Left colon (tissue), 2 donors: ENCODE results near the gene PITPNB. TPM values are rescaled to one million over a fixed set of nuclear protein-coding genes. Genes with fewer than 3 reads are reported as not detected.

Source experiments
- ATAC-seq: fragments of 200-7000 bp; cut with Tn5 transposase; one replicate; pipeline ENCODE4 v1.9.1; 2020; ENCODE audit warnings: mild to moderate bottlenecking, moderate library complexity
- DNase-seq, 2 donors: peaks; one replicate each; pipeline ENCODE4 v3.0.0-alpha.2; 2020
- intact Hi-C, 2 donors: fragments of 100-400 bp; cut with DNase I in 1 of 2; cut with micrococcal nuclease in 1 of 2; formaldehyde crosslinking; loops; one replicate each; pipeline versions ENCODE4 v1.11.2 to v1.14.0; 2022; cut with DNase I, micrococcal nuclease
- total RNA-seq, 2 donors: library from RNA; stranded (reverse); fragmentation: NEBNext Ultra II Directional; extraction: Animal tissue kit (Norgen Biotek cat#: 25700); gene quantifications; one replicate each; pipeline ENCODE4 v1.2.1, GENCODE V29; 2021
- donor health status: DM: no; HTN: no; CAD: no.
- donor health status: DM: yes; HTN: yes; CAD: no.

PITPNB gene
- total RNA-seq, 2 donors from 2014 or later = 44.4 to 46.7 TPM

DNA sequence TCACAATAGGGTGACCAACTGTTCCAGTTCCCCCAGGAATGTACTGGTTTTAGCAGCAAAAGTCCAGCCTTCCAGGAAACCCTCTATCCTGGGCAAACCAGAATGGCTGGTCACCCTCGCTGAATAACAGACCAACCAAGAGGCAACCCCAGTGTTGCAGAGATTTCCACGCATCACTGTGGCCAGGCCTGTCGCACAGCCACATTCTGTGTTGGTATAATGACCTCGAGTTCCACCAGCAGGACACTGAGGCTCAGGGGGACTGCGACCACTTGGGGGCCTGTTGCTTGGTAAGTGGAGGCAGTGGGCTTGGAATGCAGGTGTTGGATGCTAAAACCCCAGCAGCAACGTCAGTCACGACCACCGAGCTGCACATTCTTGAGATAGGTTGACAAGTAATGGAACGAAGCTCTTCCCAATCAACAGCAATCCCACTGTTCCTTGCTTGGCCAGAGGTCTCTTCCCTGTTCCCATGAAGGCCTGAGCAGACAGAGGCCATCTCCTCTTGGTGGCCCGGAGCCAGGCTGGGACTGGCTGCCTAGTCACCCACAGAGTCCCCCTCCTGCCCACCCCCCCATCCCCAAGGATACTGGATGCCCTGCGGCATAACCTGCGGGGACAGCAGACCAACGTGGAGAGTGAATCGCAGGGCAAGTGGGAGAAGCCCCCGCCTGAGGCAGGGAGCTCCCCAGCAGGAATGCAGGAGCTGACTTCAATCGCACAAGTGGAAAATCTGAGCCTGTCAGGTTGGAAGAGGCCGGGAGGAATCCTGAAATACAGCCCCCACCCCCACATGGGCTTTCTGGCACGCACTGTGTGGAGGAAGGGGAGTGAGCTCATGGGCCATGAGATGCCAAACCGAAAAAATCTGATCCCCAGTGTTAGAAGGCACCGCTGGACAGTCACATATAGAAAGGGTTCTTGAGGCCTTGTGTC is 74.1 kb downstream of the PITPNB start:
- ATAC-seq (no peak), DNase-seq (peak in 1 of 2 donors; percentile 17)
- intact Hi-C loops = no loop called here

DNA sequence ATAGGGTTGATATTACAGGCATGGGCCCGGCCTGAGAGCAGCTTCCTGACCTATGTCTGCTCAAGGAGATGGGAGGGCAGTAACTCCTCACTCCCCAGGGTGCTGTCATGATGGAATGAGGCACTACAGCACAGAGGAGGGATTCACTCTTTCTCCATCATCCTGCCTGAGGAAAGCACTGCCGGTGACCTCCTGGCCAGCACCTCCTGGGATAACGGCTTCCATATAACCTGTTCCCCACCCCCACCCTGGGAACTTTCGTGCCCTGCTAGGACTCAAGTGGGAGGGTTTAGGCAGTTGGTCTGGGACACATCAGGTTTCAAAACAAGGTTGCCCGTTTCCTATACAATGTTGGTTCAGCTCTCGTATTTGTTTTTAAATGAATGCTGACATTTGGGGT is 74.8 kb downstream of the PITPNB start:
- DNase-seq (peak in 1 of 2 donors; percentile 4), ATAC-seq (no peak)
- intact Hi-C loops = no loop called here

DNA sequence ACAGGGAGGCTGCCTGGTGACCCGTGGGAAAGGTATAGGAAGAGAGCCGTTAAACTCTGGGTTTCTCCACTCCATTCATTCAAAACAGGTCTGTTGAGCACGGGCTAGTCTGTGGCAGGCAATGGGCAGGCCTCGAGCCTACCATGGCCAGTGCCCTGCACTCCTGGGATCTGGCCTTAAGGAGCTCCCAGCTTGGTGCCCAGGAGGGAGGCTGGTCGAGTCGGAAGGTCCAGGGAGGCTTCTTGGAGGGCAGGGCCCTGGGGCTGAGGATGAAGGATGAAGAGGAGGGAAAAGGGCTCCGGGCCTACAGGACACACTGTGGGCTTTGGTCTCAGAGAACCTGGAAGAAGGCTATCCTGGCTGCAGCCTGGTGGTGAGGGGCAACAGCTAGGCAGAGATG is 75.6 kb downstream of the PITPNB start:
- DNase-seq = peak in 1 of 2 donors; percentile 11
- intact Hi-C loops = no loop called here
- no peak for ATAC-seq

DNA sequence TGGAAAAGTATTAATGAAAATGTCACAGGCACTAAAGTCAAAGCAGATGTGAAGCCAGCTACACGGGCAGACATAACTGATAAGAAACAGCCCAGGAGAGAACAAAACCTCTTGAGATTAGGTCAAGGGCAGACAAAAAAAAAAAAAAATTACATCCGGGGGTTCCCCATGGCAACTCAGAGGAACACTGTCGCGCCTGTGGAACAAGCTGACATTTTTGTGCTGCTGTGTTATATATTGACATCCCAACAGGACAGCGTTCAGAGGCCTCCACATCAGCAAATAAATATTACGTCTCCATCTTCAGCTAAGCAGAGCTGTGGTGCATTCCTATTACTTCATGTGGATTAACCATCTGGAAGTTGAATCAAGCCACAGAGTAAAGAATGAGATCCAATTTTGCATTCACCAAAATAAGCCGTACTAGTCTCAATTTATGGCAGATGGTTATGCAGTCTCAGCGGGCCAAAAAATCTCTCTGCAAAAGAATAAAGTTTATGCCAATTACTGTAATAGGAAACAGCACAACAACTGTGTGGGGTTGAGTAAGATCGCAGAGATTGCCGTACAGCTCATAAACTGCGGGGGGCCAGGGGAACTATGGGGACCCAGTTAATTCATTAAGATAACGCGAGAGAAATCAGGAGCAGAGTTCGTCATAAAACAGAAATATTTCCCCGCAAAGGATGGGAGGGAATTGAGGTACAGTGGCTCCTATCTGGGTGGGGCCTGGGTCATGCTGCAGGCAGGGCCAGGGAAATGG is 76.2 kb downstream of the PITPNB start:
- ATAC-seq (no peak), DNase-seq (peak in 1 of 2 donors; percentile 10)
- intact Hi-C loops = no loop called here

DNA sequence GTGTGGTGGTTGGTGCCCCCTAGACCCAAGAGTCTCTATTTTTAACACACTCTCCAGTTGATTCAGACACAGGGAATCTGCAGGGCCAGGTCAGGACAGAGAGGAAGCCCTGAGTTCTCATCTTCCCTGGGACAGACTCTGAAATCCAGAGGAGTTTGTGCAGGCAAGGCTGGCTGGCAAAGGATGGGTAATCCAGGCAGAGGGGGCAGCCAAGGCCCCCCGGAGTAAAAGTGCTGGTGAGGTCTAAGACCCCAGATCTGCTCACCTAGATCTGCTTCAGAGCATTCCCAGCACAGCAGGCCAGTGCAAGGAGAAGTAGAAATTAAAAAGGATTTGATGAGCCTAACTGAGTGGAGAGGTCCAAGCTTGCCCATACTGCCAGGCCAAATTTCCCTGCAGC is 76.9 kb downstream of the PITPNB start:
- DNase-seq = peak in 1 of 2 donors; percentile 11
- ATAC-seq = no peak
- intact Hi-C loops = no loop called here

DNA sequence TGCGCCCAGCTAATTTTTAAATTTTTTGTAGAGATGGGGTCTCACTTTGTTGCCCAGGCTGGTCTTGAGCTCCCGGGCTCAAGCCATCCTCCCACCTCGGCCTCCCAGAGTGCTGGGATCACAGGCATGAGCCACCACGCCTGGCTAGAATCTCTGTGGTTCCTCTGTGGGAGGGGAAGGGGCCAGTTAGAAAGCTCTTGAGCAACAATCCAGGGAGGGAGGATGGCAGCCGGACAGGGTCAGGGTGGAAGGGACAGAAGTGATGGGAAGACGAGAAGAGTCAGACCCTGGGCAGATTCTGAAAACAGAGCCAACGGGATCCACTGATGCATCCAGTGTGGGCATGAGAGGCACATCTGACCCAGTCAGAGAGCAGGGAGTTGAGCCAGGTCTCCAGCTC is 78.6 kb downstream of the PITPNB start:
- intact Hi-C loops = no loop called here
- DNase-seq (peak in 1 of 2 donors; percentile 16), ATAC-seq (no peak)

DNA sequence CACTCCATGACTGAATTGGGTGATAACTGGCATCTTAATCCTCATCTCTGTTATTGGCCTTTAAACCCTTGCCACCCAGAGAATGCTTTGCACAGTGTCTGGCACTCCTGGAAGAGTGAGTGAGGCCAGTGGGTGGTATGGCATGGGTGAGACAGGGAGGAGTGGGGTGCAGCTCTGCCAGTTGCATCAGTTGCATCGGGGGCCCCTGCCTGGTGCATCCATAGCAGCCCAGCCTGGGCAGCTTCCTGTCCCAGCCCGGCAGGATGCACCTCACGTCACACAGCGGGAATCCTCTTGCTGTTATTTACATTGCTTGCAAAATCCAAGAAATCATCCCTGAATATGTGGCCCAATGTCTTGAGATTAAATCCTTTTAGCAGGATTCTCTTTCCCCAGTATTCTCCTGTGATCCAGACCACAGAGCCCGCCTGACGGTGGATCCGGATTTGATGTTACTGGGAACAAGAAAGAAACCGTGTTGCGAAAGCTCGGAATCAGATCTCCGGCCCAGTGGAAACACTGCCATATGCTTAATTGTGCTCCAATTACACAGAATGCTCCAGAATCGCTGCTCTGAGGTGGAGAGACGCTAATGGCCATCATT is 79.9 kb downstream of the PITPNB start:
- intact Hi-C loops = no loop called here
- no peak for ATAC-seq
- peak in 1 of 2 donors; percentile 5 for DNase-seq

DNA sequence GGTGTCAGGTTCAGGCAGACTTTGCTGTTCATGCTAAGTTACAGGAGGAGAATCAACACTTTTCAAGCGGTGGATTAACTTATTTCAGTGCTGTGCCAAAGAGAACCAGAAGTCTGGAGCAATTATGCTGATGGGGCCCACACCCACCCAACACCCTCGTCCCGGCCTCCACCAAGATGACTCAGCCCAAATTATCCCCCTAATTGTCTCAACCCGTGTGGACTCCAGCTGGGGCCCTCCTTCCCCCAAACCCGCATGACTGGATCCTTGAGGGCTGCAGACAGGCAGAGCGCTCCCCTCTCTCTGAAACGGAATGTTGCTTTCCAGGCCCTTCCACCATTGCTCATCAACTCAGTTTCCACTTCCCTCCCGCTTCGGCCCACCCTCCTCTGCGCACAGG is 82.9 kb downstream of the PITPNB start:
- ATAC-seq = no peak
- intact Hi-C loops = no loop called here
- DNase-seq = peak in 1 of 2 donors; percentile 16

DNA sequence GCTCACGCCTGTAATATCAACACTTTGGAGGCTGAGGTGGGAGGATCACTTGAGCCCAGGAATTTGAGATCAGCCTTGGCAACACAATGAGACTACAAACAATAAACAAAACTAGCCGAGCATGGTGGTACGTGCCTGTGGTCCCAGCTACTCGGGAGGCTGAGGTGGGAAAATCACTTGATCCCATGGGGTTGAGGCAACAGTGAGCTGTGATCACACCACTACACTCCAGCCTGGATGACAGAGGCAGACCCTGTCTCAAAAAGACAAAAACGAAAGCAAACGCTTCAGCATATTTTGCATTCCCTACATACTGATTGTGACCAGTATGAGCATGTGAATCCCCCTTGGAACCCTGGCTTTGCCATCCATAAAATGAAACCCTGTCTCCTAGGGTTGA is 83.6 kb downstream of the PITPNB start:
- DNase-seq = no peak
- no peak for ATAC-seq
- intact Hi-C loops = no loop called here

DNA sequence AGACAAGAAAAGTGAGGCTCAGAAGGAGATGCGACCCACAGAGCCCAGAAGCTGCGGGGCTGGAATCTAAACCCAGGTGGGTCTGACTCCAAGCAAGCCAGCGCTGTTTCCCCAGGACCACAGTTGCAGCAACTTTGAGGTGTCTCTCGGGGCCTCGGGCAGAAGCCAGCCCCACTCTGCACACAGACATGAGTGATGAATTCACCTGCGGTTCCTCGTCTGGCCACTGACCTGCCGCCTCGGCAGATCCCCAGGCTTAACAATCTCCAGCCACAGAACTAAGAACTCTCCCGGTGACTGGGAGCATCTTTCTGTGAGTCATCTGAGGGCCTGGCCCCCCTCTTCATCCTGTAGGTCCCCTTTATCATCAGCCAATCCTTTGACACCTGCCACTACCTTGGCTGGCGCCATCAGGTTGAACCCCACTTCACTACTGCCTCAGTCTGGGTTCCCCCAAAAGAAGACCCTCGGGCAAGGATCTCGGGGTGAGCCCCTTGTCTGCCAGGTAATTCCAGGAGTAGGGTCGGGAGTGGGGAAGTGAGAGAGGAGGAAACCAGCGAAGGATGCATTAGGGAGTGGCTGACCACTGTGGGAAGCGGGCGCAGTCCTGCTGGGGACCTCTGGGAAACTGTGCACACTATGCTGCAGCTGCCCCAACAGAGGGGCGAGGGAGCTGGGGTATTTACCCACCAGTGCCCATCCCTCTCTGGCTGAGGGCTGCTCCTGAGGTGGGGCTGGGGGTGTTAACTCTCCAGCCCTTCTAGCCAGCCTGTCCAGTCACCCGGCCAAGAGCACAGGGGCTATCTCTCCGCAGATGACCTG is 84.5 kb downstream of the PITPNB start:
- intact Hi-C loops = no loop called here
- ATAC-seq = no peak
- no peak for DNase-seq

DNA sequence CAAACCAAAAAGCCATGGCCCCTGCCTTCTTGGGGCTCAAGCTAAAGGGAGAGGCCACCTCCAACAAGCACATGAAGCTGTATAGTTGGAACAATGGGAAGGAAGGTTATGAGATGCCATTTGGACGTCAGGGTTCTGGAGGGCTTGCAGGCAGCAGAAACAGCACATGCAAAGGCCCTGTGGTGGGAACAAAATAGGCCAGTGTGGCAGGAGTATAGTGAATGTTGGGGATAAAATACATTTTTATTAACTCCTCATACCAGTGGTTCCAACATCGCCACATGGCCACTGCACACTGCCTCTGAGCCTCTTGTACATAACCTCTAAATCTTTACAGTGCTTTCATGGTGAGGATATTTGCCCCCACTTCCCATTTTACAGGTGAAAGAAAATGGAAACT is 85.3 kb downstream of the PITPNB start:
- intact Hi-C loops = no loop called here
- DNase-seq (no peak), ATAC-seq (no peak)

DNA sequence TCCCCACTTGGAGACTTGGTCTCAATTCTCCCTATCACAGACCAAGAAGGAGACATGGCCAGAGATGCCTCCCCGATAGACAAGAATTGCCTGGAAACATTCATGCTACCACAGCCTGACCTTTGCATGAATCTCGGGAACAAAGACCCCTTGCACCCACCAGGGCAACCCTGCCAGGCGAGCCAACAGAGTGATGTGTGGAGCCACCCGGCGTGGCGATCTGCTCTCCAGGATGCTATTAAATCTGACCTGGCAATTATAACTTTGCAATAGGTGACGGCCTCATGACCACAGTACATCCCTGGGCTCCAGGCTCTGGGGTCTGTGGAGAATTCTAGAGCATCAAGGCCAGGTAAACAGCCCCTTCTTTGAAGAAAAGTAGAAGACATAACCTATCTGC is 86.5 kb downstream of the PITPNB start:
- DNase-seq (no peak), ATAC-seq (no peak)
- intact Hi-C loops = no loop called here

DNA sequence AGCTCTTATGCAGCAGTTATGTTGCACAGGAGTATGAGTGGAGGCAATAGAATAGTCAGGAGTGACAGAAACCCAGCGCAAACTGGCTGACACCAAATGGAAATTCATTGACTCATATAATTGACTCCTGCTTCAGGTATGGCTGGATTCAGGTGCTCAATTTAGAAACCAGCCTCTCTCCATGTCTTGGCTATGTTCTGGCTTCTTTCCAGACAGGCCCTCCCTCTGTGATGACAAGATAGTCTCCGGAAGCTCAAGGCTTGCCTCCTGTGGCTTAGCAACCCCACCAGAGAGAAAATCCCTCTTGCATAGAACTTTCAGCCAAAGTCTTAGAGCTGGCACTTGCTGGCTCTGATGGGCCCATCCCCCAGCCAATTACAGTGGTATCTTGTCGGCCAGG is 89.4 kb downstream of the PITPNB start:
- ATAC-seq (no peak), DNase-seq (no peak)
- intact Hi-C loops = no loop called here

DNA sequence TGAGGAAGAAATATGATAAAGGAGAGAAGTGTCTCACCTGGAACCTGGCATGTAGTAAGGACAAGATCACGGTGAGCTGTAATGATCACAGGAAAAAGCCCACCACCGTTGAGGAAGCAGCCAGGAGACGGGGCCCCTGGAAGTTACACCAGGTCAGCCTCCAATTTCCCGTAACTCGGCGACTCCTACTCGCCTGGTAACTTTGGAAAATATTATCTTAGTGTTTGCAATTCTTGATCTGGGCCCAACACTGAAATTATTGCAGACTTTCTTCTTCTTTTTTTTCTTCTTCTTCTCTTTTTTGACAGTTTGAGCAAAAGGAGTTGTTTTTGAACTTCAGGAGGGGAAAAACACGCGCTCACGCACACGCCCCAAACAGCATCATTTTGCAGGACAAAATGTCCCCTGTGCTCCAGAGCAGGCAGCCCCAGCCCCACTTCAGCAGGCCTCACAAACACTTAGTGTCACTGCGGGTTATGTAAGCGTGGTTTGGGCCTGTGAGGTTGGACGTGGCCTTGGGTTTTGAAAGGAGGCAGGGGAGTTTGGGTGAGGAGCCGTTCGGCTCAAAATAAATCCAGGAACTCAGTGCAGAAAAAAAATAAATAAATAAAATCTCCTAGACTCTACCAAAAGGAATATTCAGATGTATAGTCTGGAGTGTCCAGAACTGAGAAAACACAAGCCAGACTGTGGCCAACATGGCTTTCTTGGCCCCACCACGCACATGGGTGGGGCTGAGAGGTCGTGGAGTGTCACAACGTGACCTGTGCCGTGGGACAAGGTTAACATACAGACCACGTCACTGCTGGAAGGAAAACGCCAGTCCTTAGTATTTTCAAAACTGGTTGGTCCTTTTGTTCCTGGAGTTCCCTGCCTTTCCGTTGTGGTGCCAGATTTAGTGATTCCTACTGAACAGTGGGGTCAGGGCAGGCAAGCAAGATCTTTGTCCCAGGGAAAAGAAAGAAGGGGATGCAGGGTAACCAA is 91.2 kb downstream of the PITPNB start:
- DNase-seq (no peak), ATAC-seq (no peak)
- intact Hi-C loops = no loop called here

DNA sequence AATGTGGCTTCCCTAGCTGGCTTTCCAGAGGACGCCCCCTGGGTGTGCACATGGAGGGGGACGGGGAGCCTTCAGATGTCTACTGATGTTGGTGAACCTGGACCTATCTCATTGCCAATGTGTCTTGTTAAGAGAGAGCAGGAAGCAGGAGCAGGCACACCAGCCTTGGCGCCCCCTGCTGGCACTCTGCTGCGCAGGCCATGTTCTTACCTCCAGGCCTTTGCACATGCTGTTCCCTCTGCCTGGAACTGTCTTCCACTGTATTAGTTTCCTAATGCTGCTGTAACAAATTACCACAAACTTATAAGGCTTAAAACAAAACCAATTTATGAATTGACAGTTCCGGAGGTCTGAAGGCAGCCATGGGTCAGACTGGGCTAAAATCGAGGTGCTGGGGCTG is 93.9 kb downstream of the PITPNB start:
- no peak for DNase-seq
- intact Hi-C loops = no loop called here
- ATAC-seq = no peak

DNA sequence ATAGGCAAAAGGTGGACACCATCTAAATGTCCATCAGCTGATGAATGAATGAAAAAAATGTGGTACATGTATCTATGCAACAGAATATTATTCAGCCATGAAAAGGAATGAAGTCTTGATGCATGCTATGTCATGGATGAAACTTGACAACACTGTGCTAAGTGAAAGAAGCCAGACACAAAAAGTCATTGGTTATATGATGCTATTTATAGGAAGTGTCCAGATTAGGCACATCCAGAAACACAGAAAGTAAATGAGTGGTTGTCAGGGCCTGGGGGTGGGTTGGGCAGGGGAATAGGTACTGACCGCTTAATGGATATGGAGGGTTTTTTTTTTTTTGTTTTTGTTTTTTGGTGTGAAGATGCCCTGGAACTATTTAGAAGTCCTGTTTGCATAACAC is 95.8 kb downstream of the PITPNB start:
- ATAC-seq = no peak
- intact Hi-C loops = no loop called here
- no peak for DNase-seq

DNA sequence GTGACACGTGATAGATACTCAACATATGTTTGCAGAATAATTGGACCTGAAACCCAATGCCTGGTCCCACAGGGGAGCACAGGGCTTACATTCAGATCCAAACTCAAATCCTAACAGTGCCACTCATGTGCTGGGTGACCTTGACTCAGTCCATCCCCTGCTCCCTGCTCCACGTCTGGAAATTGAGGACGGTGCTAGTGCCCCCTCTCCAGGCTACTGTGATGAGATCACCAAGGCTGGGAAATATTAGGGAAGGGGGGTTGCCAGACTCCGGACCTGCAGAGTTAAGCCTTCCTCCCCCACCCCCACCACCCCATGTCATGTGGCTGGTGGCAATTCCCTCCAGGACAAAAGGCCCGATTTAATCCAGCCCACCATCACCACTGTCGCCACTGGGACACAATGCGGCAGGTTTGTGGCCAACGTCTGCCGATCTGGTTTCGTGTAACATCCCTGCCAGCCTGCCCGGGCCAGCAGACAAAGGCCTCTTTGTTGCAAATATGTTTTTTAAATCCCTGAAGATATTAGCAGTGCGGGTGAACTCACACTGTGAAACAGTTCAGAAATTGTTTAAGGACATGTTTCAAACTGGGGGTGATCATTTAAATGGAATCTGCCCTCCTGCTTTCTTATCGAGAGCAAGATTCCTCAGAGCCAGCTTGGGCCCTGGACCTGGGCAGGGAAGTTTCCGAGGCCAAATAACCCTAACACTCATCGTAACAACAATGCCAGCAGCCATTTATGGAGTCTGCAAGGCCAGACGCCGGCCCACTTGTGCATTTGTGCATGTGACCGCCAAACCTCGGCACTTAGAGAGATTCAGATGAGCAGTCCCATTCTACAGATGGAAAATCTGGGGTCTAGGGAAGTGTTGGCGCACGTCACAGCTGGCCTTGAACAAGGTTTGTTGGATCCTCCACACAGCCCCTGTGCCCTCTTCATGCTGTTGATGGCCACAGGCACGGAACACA is 97.9 kb downstream of the PITPNB start:
- DNase-seq (no peak), ATAC-seq (no peak)
- intact Hi-C loops = no loop called here
